SW480 (cell line): Measurements from ENCODE around the gene SLC36A4.
A peak's percentile ranks its signal among the peaks of the same experiment; 100 is the strongest.
"Not testable (repeated sequence)": the region's sequence is repeated elsewhere in the genome, so short reads cannot be mapped to it uniquely, and the experiment has no call there.

Experiments
- DNase-seq: peaks from one replicate; pipeline ENCODE4 v3.0.0-alpha.2; 2016; ENCODE audit warnings: low spot score

SLC36A4 gene

GRCh38 chr11:93197380-93198214, at the start of gene SLC36A4:
TSS of gene SLC36A4 (minus strand) at chr11:93197991. CDS start at chr11:93197832, 159 bp downstream.
- peak; percentile 92 for DNase-seq

- not testable (repeated sequence) for DNase-seq
Observed at GRCh38 chr11:93246790-93247189, 49.0 kb upstream of the SLC36A4 start.

- no peak for DNase-seq
Observed at GRCh38 chr11:93244018-93244417, 46.2 kb upstream of the SLC36A4 start.

GRCh38 chr11:93239966-93240365, 42.2 kb upstream of the SLC36A4 start:
- DNase-seq, result no peak

GRCh38 chr11:93238956-93239355, 41.2 kb upstream of the SLC36A4 start:
- no peak for DNase-seq

- DNase-seq, result peak; percentile 60
Observed at GRCh38 chr11:93236741-93237675, 39.2 kb upstream of the SLC36A4 start.

GRCh38 chr11:93234602-93235207, 36.9 kb upstream of the SLC36A4 start:
- DNase-seq, result peak; percentile 79

GRCh38 chr11:93229876-93230275, 32.1 kb upstream of the SLC36A4 start:
- no peak for DNase-seq

GRCh38 chr11:93225662-93226061, 27.9 kb upstream of the SLC36A4 start:
- DNase-seq, result peak; percentile 38

- peak; percentile 67 for DNase-seq
Observed at GRCh38 chr11:93221539-93221938, 23.7 kb upstream of the SLC36A4 start.

- DNase-seq, result no peak
Observed at GRCh38 chr11:93220078-93220477, 22.3 kb upstream of the SLC36A4 start.

GRCh38 chr11:93219440-93219839, 21.6 kb upstream of the SLC36A4 start:
- DNase-seq, result no peak

GRCh38 chr11:93216511-93217101, 18.8 kb upstream of the SLC36A4 start:
- DNase-seq, result no peak

- DNase-seq, result no peak
Observed at GRCh38 chr11:93213622-93214021, 15.8 kb upstream of the SLC36A4 start.

- DNase-seq, result no peak
Observed at GRCh38 chr11:93212094-93212493, 14.3 kb upstream of the SLC36A4 start.

- no peak for DNase-seq
Observed at GRCh38 chr11:93209466-93209865, 11.7 kb upstream of the SLC36A4 start.

- DNase-seq, result no peak
Observed at GRCh38 chr11:93208663-93209270, 11.0 kb upstream of the SLC36A4 start.

- no peak for DNase-seq
Observed at GRCh38 chr11:93199616-93200015, 1.8 kb upstream of the SLC36A4 start.

GRCh38 chr11:93198215-93198845, 539 bp upstream of the SLC36A4 start:
- DNase-seq, result peak; percentile 23

GRCh38 chr11:93196816-93197379, 893 bp downstream of the SLC36A4 start:
- peak; percentile 37 for DNase-seq
